Fibroblast of pulmonary artery (primary cell): Measurements from ENCODE around the gene PLA2G2A.

Experiments used
- DNase-seq: peaks from one replicate; pipeline ENCODE4 v3.0.0-alpha.2; 2010; ENCODE audit warnings: low read depth
- H3K4me3 ChIP-seq: replicated peaks from 2 replicates; pipeline ENCODE4 v1.5.1; 2011; ENCODE audit warnings: low read depth, mild to moderate bottlenecking, control low read depth, low read length, moderate library complexity
- TF ChIP-seq, protein P1 (sequence below): IDR thresholded peaks from 2 replicates; pipeline ENCODE4 v1.5.1; 2011; ENCODE audit warnings: mild to moderate bottlenecking, control low read depth, low read length, inconsistent platforms; ENCODE audit errors: missing control alignments

Gene PLA2G2A, protein sequence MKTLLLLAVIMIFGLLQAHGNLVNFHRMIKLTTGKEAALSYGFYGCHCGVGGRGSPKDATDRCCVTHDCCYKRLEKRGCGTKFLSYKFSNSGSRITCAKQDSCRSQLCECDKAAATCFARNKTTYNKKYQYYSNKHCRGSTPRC

DNA sequence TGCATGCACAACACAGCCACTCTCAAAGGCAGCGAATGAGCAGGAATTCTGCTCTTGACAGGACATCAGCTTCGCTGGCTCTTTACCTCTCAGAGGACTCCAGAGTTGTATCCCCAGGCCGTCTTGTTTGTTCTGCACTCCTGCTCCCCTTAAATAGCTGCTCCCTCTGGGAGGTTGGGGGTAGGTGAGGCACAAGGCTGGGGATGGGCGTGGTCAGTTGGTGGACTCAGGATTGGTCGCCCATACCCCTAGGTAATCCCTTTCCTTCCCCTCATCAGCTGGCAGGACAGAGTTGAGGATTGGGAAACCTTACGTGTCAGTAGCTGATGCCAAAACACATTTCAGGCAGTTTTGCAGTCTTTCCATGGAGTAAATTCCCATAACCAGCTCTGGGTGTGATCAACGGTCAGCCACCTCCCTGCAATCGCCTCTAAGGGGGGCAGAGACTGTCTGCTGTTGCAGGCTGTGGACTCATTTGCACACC, at the start of gene PLA2G2A:
TSS of gene PLA2G2A (minus strand) at position 125 of the 484 bp plus-strand sequence. CDS start 845 bp downstream, outside the sequence.
- TF ChIP-seq, protein P1, sequence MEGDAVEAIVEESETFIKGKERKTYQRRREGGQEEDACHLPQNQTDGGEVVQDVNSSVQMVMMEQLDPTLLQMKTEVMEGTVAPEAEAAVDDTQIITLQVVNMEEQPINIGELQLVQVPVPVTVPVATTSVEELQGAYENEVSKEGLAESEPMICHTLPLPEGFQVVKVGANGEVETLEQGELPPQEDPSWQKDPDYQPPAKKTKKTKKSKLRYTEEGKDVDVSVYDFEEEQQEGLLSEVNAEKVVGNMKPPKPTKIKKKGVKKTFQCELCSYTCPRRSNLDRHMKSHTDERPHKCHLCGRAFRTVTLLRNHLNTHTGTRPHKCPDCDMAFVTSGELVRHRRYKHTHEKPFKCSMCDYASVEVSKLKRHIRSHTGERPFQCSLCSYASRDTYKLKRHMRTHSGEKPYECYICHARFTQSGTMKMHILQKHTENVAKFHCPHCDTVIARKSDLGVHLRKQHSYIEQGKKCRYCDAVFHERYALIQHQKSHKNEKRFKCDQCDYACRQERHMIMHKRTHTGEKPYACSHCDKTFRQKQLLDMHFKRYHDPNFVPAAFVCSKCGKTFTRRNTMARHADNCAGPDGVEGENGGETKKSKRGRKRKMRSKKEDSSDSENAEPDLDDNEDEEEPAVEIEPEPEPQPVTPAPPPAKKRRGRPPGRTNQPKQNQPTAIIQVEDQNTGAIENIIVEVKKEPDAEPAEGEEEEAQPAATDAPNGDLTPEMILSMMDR = no peak
- DNase-seq = no peak
- H3K4me3 ChIP-seq = no peak within 1 kb of the TSS

DNA sequence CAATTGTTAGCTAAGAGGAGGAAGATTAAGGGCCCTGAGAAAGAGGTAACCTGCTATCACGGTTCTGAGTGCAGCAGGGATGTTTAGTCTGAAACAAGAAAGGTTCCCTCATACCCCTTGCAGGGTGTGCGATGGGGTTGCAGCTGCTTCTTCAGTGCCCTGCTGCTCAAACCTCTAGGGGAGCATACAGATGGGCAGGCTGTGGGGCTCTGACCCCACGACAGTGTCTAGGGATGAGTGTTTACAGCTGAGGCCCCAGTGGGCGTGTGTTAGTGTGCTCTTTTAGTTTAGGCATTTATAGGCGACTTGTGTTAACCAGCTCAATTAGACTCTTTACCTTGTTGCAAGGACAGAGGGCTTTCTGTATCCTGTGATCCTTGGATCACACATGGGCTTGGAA, 49.3 kb upstream of the PLA2G2A start:
- DNase-seq = no peak
- TF ChIP-seq, protein P1 = no peak
- H3K4me3 ChIP-seq = peak overlapping the region; percentile 39

DNA sequence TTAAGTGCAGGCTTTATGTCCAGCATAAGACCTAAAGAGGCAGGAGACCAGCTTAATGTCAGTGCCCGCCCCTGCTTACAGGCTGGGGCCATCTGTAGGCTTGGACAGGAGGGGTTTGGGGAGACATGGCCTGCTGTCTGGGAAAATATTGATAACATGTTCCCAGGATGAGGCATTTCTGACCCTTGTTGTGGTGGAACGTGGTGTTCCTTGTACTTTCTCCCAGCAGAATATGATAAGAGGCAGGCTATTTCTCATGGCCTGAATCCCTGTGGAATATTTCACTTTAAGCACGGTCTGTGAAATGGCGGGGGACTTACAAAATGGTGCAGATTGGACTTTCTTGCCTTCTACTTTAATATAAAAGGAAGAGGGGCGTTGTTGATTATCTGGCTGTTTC, 48.7 kb upstream of the PLA2G2A start:
- no peak overlapping the region for H3K4me3 ChIP-seq
- TF ChIP-seq, protein P1 = no peak
- DNase-seq = peak; percentile 69

DNA sequence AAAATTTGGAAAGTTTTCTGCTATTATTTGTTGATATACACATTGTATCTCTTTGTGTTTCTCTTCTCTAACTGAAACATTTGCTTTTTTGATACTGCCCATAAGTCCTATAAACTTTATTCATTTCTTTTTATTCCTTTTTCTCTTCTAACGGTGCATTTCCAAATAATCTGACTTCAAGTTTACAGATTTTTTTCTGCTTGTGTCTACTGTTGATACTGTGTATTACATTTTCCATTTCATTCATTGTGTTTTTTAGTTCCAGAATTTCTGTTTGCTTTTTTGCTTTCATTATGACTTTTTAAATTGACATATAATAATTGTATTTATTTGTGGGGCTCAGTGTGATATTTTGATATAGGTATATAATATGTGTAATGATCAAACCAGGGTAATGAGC, 38.3 kb upstream of the PLA2G2A start:
- DNase-seq = no peak
- TF ChIP-seq, protein P1 = no peak
- no peak overlapping the region for H3K4me3 ChIP-seq

DNA sequence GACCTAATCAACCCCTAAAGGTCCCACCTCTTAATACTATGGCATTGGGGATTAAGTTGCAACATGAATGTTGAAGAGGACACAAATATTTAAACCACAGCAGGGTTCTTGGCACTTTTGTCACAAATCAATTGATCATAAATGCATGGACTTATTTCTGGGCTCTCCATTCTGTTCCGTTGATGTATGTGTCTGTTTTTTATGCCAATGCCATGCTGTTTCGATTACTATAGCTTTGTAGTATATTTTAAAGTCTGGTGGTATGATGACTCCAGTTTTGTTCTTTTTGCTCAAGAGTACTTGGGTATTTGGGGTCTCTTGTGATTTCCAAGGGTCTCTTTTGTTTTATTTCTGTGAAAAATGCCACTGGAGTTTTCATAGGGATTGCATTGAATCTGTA, 34.7 kb upstream of the PLA2G2A start:
- no peak overlapping the region for H3K4me3 ChIP-seq
- no peak for DNase-seq
- TF ChIP-seq, protein P1 = no peak

DNA sequence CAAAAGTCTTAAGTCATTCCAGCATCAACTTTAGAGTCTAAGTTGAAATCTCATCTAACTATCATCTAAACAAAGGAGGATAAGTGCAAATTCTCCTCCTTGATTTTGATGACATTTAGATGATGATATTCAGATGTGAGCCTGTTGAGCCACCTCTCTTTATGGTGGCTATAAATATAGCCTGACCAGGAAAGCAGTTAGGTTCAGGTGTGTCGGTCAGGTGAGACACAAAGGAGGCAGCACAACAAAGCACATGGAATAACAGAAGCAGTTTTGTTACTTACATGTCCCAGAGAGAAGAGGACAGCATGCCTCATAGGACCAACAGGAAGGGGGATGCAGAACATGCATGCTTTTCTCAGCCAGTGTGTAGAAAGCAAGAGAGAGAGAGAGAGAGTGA, 30.6 kb upstream of the PLA2G2A start:
- TF ChIP-seq, protein P1 = no peak
- no peak overlapping the region for H3K4me3 ChIP-seq
- no peak for DNase-seq

DNA sequence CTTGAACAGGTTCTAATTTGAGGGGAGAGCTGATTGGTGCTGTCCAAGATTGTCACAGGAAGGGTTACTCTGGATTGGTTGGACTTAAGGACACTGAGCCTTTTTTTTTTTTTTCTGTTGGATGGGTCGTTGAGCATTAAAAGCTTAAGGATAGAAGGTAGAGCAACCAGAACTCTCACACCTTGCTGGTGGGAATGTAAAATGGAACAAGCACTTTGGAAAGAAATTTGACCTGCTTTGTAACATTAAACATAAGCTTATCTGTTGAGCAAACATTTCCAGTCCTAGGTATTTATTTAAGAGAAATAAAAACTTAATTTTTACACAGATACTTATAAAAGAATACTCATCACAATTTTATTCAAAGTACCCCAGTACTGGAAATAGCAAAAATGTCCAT, 29.8 kb upstream of the PLA2G2A start:
- TF ChIP-seq, protein P1 = no peak
- H3K4me3 ChIP-seq = no peak overlapping the region
- no peak for DNase-seq
